ENCODE results near the gene GNB1.
A peak's percentile ranks its signal among the peaks of the same experiment; 100 is the strongest.

Gene GNB1

GRCh38 chr1:1914971-1915692 lies 24.2 kb upstream of the GNB1 start, which contains the start of gene CALML6:
Gene CALML6 (plus strand): TSS chr1:1915260. CDS start chr1:1915281, 21 bp downstream.
- peaks cover 9 to 21% of the 10 kb centered on the region in 2 experiments for H3K4me1 ChIP-seq (ENCODE audit: control insufficient read depth in 1 of 2, insufficient read depth in 1 of 2, low read depth in 1 of 2, low read length in 1 of 2)
- peaks cover 47% of the 10 kb centered on the region for H3K27me3 ChIP-seq

GRCh38 chr1:1914101-1914970 lies 23.4 kb upstream of the GNB1 start:
- no peaks in the 10 kb centered on the region for H3K36me3 ChIP-seq
- peaks cover 15 to 17% of the 10 kb centered on the region in 2 experiments for H3K4me1 ChIP-seq (ENCODE audit: control insufficient read depth in 1 of 2, insufficient read depth in 1 of 2, low read depth in 1 of 2, low read length in 1 of 2)
- no peak overlapping the region for H3K27ac ChIP-seq
- no peaks in the 10 kb centered on the region for H3K9me3 ChIP-seq
- TF ChIP-seq CTCF (IDR thresholded peaks at IDR 0.05), result no peak
- H3K4me3 ChIP-seq (ENCODE audit: low read depth in 1 of 2, low read length in 1 of 2), result no peak overlapping the region
- peaks cover 47% of the 10 kb centered on the region for H3K27me3 ChIP-seq

More at GRCh38 chr1:1914971-1915692, 24.2 kb upstream of the GNB1 start, which contains the start of gene CALML6:
- H3K36me3 ChIP-seq, result no peaks in the 10 kb centered on the region
- H3K4me3 ChIP-seq (ENCODE audit: low read depth in 1 of 2, low read length in 1 of 2), result no peak within 1 kb of the TSS
- no peak within 1 kb of the TSS for H3K27ac ChIP-seq
- no peak for TF ChIP-seq CTCF (IDR thresholded peaks at IDR 0.05)
- H3K9me3 ChIP-seq, result no peaks in the 10 kb centered on the region

DNA sequence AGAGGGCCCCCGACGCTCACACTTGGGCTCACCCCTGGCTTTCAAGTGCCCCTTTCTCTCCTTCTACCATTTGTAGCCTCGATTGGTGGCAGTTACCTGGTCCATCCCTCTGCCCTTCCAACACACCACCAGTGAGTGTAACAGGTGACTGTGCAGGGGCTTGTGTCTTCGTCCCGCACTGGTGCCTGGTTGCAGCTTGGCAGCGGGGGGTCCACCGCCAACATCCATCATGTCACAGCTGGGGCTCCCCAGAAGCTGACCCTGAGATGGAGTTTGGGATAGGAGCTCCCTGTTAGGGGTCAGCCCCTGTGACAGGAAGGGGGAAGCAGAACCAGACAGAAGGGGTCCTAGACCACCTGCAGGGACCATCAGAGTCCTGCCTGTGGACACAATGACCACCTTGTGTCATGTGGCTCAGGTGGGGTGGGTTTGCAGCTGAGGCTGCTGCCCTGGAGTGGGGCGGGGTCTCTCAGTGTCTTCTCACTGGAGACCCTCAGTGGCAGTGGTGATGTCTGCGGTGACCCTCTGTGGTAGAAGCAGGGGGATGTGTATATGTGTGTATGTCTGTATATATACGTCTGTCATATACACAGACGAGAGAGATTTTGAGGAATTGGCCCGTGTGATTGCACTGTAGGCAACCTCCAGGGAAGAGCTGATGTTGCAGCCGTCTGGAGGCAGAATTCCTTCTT lies 20.6 kb upstream of the GNB1 start:
- Histone ChIP-seq H3K27ac (no peak overlapping the region), H3K9me3 (no peaks in the 10 kb centered on the region), H3K36me3 (no peaks in the 10 kb centered on the region), H3K4me1 (ENCODE audit: control insufficient read depth in 1 of 2, insufficient read depth in 1 of 2, low read depth in 1 of 2, low read length in 1 of 2) (peaks cover 12 to 15% of the 10 kb centered on the region in 2 experiments), H3K4me3 (ENCODE audit: low read depth in 1 of 2, low read length in 1 of 2) (no peak overlapping the region), H3K27me3 (peaks cover 23% of the 10 kb centered on the region)
- TF ChIP-seq CTCF (IDR thresholded peaks at IDR 0.05), result no peak

DNA sequence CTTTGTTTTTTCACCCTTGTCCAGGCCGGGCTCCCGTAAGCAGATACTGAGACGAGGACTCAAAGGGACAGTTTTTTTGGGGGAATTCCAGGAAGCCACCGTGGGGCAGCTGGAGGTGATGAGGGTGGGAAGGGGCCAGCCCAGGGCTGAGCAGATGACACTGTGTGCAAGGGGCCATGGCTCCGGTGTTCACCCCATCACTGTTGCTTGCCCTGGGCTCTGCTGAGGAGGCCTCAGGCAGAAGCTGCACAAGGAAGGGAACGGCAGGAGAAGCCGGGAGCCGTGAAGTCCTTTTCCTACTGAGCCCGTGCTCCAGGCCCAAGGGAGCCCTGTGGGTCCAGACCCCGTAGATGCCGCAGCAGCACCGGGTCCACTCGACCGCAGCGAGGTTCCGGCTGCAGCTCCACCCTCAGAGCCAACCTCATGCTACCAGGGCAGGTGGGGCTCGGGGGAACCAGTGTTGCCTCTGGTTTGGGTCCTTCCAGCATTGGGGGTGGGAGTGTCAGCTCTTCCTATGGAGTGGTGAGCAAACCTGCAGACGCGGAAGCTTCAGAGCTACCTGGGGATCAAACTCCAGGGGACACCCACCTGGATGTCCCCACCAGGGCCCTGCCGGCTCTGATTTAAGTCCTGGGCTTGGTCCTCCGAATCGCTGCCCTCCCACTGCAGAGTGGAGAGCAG lies 19.9 kb upstream of the GNB1 start:
- H3K36me3 ChIP-seq, result no peaks in the 10 kb centered on the region
- no peak for TF ChIP-seq CTCF (IDR thresholded peaks at IDR 0.05)
- H3K27me3 ChIP-seq, result peaks cover 16% of the 10 kb centered on the region
- no peak overlapping the region for H3K4me3 ChIP-seq (ENCODE audit: low read depth in 1 of 2, low read length in 1 of 2)
- no peak overlapping the region for H3K27ac ChIP-seq
- H3K9me3 ChIP-seq, result no peaks in the 10 kb centered on the region
- H3K4me1 ChIP-seq (ENCODE audit: control insufficient read depth in 1 of 2, insufficient read depth in 1 of 2, low read depth in 1 of 2, low read length in 1 of 2), result peaks cover 12 to 20% of the 10 kb centered on the region in 2 experiments

DNA sequence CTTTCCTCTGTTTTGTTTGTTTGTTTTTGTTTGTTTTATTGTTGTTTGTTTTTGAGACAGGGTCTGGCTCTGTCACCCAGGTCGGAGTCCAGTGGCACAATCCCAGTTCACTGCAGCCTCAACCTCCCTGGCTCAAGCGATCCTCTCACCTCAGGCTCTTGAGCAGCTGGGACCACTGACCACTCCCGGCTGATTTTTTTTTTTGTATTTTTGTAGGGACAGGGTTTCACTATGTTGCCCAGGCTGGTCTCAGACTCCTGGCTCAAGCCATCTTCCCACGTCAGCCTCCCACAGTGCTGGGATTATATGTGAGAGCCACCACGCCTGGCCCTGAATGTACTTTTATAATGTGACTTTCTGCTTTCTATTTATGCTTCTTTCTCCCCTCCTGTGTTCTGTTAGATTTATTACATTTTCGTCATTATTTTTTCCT lies 19.2 kb upstream of the GNB1 start:
- H3K27ac ChIP-seq, result no peak overlapping the region

More for the DNA sequence above, 19.2 kb upstream of the GNB1 start:
- H3K27me3 ChIP-seq, result peaks cover 14% of the 10 kb centered on the region
- H3K4me1 ChIP-seq (ENCODE audit: control insufficient read depth in 1 of 2, insufficient read depth in 1 of 2, low read depth in 1 of 2, low read length in 1 of 2), result peaks cover 12 to 20% of the 10 kb centered on the region in 2 experiments
- TF ChIP-seq CTCF (IDR thresholded peaks at IDR 0.05), result no peak
- no peaks in the 10 kb centered on the region for H3K9me3 ChIP-seq
- H3K4me3 ChIP-seq (ENCODE audit: low read depth in 1 of 2, low read length in 1 of 2), result peak overlapping the region in 1 of 2 experiments; percentile 93
- H3K36me3 ChIP-seq, result no peaks in the 10 kb centered on the region
